Colon (tissue), 2 donors: ENCODE results near the gene SNAPC2.
"Not testable (repeated sequence)": the region's sequence is repeated elsewhere in the genome, so short reads cannot be mapped to it uniquely, and the experiment has no call there.

Source experiments
- FAIRE-seq: peaks from 2 replicates; lab custom pipeline; 2012; peaks lifted over from hg19 to GRCh38; lab: Jason Lieb, UNC
- donor health status: control.
- donor health status: control.

The SNAPC2 gene

DNA sequence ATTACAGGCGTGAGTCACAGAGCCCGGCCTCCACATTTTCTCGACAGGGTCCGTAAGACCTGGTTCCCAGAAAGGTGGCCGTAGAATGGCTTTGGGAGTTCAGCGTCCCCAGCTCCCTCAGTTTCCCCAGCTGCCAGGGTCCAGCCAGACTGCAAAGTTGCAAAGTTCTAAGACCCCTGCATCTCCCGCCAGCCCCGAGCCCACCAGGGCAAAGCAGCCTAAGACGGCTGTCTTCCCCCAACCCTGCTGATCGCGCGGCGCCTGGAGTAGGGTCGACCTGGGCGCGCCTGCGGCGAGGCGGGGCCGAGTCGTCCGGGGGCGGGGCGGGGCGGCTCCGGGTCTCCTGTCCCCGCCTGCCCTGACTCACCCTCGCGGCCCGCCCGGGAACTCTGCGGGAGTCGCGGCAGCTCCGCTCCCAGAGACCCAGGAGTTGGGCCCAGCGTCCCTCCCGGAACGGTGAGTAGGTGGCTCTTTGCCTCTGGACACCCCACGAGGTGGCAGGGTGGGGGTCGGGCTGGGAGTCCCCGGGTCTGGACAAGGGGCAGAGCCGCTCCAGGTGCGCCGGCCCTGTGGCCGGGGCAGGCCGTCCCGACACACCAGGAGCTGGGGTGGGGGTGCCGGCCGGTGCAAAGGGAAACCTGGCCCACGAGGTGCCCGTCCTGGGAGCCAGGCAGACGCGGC, 31.9 kb upstream of the SNAPC2 start, which contains the start of gene LRRC8E:
Gene LRRC8E (plus strand): TSS at position 366 of the 681 bp plus-strand sequence. CDS start 7,094 bp downstream, outside the sequence.
- FAIRE-seq, result no peak

DNA sequence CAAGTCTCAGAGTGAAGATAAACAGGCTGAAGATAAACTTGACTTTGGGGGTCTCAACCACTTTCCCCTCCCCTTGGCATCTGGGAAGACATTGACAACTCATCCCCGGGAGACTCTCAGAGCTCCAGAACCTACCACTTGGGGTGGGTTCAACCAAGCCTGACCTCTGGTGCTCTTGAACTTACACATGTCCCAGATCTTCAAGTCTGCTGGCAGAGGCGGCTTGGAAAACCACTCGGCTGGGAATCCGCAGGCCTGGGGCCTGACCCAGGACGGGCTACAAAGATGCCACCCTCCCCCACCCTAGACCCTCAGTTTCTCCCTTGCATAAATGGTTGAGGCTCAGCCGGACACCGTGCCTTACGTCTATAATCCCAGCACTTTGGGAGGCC, 31.3 kb upstream of the SNAPC2 start:
- FAIRE-seq, result no peak

DNA sequence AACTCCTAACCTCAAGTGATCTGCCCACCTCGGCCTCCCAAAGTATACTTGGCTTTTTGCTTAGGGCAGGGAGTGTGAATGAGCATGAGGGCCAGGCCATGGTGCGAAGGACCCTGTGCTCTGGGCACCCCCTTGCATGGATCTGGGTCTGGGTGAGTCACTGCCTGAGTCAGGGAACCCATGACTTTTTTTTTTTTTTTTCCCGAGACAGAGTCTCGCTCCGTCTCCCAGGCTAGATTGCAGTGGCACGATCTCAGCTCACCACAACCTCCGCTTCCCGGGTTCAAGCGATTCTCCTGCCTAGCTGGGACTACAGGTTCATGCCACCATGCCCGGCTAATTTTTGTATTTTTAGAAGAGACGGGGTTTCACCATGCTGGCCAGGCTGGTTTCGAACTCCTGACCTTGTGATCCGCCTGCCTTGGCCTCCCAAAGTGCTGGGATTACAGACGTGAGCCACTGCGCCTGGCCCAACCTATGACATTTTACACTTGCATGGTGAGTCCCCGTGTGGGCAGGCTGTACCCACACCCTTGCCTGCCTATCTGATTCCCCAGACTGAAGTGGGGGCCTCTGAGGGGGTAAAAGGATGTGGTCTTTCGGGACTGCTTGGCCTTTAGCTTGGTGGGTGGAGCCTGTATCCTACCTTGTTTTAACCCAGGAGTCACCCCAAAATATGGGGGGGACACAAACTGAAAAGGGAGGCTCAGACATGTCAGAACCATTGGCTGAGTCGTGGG, 26.6 kb upstream of the SNAPC2 start:
- FAIRE-seq, result not testable (repeated sequence)

DNA sequence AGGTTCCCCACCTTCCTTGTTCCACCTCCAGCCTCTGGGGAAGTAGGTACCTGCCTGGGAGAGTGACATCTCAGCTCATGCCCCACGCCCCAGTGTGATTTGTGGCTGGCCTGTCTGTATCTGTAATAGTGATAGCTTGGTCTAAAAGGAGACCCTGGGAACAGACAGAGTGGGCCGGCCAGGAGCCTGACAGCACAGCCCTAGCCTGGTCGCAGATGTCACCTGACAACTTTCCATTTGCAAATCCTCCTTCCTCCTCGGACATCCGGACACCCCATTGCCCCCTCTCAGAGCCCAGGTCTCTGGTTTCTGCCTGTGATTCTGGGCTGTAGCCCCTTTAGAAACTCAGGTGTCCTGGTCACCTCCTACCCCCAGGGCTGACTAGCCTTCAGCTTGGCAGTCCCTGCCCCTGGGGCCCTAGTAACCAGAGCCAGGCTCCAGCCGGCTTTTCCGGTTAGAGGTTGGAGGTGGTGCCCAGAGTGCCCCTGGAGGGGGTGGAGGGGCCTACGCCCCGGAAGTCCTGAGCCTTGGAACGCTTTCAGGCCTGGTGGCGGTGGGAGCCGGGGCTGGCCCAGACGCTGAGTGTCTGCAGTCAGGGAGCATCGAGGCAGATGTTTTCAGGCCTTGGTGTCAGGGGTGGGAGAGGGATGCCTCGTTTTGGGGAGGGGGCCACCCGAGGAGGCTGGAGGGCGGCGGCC, 25.4 kb upstream of the SNAPC2 start:
- no peak for FAIRE-seq

DNA sequence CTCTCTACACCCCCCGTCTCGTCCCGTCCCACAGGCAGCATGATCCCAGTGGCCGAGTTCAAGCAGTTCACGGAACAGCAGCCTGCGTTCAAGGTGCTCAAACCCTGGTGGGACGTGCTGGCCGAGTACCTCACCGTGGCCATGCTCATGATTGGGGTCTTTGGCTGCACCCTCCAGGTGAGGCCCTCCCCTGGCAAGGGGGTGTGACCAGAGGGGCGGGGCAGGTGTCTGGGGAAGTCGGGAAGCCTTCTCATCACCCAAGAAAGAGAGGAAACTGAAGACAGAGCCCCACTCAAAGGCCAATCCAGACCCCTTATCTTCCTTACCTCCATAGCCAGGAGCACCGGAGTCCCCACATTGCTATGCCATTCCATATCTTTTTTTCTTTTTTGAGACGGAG, 24.6 kb upstream of the SNAPC2 start:
- no peak for FAIRE-seq

DNA sequence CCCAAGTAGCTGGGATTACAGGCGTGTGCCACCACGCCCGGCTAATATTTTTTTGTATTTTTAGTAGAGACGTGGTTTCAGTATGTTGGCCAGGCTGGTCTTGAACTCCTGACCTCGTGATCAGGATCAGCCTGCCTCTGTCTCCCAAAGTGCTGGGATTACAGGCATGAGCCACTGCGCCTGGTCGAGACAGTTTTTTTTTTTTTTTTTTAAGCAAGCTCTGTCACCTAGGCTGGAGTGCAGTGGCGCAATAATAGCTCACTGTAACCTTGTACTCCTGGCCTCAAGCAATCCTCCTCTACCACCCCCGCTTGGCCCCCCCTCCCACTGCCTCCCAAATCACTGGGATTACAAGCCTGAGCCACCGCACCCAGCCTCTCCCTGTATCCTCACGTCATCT, 22.8 kb upstream of the SNAPC2 start:
- no peak for FAIRE-seq

DNA sequence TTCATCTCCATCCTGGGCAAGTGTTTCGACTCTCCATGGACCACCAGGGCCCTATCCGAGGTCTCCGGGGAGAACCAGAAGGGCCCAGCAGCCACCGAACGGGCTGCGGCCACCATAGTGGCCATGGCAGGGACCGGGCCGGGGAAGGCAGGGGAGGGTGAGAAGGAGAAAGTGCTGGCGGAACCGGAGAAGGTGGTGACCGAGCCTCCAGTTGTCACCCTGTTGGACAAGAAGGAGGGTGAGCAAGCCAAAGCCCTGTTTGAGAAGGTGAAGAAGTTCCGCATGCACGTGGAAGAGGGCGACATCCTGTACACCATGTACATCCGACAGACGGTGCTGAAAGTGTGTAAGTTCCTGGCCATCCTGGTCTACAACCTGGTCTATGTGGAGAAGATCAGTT, 21.2 kb upstream of the SNAPC2 start:
- FAIRE-seq, result no peak

DNA sequence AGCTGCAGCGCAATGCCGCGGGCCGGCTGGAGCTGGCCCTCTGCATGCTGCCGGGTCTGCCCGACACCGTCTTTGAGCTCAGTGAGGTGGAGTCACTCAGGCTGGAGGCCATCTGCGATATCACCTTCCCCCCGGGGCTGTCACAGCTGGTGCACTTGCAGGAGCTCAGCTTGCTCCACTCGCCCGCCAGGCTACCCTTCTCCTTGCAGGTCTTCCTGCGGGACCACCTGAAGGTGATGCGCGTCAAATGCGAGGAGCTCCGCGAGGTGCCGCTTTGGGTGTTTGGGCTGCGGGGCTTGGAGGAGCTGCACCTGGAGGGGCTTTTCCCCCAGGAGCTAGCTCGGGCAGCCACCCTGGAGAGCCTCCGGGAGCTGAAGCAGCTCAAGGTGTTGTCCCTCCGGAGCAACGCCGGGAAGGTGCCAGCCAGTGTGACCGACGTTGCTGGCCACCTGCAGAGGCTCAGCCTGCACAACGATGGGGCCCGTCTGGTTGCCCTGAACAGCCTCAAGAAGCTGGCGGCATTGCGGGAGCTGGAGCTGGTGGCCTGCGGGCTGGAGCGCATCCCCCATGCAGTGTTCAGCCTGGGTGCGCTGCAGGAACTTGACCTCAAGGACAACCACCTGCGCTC, 20.3 kb upstream of the SNAPC2 start:
- FAIRE-seq, result no peak

DNA sequence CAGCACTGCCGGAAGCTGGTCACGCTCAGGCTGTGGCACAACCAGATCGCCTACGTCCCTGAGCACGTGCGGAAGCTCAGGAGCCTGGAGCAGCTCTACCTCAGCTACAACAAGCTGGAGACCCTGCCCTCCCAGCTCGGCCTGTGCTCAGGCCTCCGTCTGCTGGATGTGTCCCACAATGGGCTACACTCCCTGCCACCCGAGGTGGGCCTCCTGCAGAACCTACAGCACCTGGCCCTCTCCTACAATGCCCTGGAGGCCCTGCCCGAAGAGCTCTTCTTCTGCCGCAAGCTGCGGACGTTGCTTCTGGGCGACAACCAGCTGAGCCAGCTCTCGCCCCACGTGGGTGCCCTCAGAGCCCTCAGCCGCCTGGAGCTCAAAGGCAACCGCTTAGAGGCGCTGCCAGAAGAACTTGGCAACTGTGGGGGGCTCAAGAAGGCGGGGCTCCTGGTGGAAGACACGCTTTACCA, 19.7 kb upstream of the SNAPC2 start:
- no peak for FAIRE-seq

DNA sequence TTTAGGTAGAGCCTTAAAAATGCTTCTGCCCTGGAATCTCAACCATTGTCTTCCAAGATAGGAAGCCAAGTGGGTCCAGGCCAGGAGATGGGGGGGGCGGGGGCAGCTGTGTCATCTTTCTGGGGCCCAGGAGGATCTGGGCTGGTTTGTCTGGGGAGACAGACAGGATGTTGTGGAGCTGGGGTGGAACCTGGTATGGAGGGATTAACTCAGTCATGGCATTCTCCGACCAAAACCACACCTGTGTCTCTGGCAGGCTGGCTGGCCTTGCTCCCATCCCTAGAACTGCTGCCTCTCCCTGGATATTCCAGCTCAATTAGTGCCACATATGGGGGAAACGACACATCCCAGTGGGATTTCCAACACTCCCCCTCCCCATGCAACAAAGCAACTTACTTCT, 19.2 kb upstream of the SNAPC2 start:
- no peak for FAIRE-seq

DNA sequence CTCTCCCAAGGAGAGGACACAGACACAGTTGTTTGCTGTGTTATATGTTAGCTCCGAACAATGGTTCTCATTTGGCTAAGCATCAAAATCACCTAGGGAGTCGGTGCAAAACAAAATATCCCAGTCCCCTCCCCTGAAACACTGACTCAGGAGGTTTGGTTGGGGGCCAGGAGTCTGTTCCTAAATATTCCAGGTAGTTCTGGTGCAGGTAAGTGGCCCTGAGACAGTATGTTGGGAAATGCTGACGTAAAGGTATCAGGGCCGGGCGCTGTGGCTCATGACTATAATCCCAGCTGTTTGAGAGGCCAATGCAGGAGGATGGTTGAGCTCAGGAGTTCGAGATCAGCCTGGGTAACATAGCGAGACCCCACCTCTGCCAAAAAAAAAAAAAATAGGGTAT, 18.8 kb upstream of the SNAPC2 start:
- FAIRE-seq, result no peak

DNA sequence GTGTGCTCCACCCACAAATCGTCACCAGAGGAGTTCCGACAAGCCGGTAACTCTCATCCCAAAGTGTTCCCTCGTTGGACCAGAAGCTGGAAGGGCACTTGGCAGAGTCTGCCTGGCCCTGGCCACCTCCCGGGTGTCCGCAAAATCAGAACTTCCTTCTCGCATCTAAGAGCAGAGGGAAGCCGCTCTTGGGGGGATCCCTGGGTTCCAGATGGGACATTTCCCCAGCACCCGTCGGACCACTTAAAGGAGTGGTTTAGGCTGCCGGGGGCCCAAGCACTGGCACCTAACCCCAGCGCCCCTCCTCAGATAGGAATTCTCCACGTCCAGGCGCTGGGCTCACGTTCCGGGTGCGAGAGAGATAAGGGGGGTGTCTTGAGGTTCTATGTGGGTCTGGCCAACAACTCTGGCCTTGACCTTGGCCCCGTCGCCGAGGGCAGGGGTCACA, 17.3 kb upstream of the SNAPC2 start:
- FAIRE-seq, result no peak

DNA sequence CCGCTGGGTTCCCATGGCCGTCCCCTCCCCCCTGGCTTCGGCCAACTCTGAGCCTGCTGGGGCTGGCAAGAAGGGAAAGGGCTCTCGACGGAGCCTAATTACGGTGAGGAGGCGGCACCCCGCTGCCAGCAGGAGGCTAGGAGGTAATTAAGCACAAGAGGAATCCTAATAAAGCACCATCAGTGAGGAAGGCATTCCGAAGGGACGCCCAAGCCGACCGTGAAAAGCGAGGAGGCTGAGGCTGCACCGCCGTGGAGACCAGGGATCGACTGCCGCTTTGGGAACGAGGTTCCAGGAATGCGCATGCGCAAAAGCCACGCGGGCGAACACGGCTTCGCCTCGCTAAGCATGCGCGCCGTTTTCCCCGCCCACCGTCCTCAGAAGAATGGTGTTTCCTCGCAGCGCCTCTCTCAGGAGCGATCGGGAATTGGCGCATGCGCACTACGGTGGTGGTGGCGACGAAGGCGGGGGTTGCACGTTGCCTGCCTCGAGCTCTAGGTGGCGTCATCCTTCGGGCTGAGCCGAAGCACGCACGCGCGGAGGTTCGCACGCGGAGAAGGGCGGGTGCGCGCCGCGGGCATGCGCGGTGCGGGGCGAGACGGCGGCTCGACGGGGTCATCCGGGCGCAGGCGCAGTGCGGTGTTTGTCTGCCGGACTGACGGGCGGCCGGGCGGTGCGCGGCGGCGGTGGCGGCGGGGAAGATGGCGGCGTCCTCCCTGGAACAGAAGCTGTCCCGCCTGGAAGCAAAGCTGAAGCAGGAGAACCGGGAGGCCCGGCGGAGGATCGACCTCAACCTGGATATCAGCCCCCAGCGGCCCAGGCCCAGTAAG, 16.7 kb upstream of the SNAPC2 start, which contains the start of gene MAP2K7:
Gene MAP2K7 (plus strand): TSS at position 634 of the 830 bp plus-strand sequence. CDS start 68 bp downstream, at position 702.
- FAIRE-seq, result no peak

DNA sequence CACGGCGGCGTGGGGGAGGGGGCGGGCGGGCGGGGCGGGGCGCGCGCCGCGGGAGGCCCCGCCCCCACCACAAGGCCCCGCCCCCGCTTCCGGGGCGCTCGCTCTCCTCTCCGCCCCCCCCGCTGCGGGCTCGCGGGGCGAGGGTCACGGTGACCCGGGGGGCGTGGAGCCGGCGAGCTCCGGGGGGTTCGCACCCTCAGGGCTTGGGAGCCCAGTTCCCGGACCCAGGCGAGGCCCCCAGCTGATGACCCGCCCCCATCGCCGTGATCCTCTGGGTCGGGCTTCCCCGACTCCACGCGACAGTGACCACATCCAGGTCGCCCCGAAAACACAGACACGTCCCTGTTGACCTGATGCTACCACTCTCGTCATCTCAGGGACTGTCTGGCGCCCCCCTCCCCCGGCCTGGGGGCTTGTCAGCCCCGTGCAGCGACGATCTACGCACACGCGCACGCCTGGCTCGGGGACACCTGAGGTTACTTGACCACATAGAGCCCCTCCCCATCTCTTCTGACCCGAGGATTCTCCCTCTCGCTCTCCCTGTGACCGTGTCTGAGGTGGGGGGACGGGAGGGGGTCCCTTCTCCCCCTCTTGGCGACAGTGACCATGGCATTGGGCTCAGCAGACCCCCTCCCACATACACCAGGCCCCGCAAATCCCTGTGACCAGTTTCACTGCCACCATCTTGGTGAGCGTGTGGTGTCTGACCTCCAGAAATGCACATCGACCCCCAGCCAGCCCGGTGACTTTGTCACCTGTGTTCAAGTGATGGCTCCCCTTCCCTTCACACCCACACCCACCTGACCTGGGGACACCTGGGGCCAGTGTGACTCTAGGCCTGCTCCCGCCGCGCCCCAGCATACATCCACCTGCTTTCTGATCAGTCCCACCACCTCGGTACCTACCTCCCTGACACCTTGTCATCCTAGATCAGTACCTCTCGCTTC, 15.8 kb upstream of the SNAPC2 start:
- FAIRE-seq, result no peak

DNA sequence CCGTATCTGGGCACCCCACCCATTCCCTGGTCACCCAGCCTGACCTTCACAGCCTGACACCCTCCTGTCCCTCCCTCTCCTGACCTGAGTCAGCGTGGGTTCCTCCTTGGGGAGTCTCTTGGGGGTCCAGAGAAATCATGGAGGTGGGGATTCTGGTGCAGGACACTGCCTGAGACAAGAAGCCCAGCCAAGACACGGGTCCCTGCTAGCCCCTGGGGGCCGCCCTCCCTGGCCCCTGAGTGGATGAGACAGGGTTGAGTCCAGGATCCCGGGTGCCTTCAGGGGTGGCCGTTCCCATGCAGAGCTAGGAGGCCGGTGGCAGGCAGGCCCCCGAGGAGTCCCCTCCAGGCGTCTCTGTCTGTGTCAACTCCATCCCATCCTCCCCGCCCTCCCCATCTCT, 14.9 kb upstream of the SNAPC2 start:
- FAIRE-seq, result no peak

DNA sequence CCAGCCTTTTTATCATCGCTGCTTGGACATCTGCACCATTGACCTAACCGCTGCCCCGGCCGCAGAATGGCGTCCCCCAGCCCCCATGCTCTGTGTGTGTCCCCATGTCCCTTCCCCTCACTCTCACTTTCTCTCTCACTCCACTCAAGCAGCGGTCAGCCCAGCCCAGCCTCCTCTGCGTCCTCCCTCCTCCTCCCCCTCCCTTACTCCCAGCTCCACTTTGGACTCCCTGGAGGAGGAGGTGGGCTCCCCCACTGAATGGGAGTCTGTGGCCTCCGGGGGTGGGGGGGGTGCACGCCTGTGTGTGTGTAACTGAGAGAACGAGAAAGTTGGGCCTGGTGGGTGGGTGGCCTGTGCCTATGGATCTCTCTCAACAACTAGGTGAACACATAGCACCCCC, 14.3 kb upstream of the SNAPC2 start:
- FAIRE-seq, result no peak

DNA sequence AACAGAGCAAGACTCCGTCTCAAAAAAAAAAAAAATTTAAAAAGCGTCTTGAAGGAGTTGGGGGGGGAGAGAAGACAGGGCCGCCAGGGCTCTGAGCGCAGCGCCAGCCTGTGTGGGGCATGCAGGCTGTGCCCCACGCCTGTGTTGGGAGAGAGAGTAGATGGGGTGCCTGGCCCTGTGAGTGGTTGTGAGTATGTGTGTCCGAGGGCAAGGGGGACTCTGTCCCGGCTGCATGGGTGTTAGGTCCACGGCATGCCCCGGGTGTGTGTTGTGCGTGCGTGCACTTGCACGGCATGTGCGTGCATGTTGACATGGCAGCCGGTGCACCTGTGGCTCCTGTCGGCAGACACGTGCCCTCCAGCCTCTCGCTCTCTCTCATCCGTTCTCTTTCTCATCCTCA, 13.0 kb upstream of the SNAPC2 start:
- FAIRE-seq, result no peak

DNA sequence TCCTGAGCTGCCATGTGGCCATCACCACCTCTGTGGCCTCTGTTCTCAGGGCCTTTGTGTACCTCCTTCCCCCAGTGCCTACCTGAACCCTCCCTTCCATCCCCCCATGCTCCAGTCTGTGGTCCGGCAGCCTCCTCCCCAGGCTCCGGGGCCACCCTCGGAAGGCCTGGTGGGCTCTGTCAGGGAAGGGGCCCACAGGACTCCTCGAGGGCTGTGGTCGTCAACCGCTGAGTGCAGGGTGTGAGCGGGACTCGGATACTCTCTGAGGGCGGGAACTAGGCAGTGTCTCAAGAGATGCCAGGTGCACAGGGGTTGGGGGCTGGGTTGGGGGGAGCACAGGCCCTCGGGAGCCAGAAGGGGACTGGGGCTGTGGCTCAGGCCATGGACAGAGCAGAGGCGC, 12.6 kb upstream of the SNAPC2 start:
- FAIRE-seq, result no peak

DNA sequence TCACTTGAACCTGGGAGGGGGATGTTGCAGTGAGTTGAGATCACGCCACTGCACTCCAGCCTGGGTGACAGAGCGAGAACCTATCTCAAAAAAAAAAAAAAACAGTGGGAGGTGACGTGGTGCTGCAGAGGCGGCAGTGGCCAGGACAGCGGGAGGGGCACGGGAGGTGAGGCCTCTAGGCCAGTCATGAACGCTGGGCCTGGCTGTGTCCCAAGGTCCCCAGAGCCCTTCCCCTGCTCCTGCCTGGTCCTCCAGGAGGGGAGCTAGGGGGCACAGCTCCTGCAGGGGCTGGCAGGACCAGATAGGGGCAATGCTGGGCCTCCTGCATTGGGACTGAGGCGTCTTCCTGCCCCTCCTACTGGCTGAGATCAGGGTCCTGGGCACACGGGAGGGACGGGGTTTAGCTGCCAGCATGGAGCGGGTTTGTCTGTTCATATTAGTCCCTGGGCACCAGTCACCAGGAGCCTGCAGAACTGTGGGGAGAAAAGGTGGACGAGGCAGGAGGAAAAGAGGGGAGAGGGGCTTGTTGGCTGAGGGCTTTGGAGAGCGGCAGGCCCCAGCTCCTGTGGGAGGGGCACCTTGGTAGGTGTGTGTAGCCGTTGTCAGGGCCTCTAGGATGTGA, 11.9 kb upstream of the SNAPC2 start:
- no peak for FAIRE-seq
